Fibroblast of lung (primary cell): ENCODE data around the gene GNAO1. TPM values are rescaled to one million over a fixed set of nuclear protein-coding genes. Genes with fewer than 3 reads are reported as not detected.

ENCODE experiments used
- DNase-seq, 2 donors: peaks; one replicate each; pipeline versions ENCODE4 v3.0.0 to v3.0.0-alpha.2; 2010; ENCODE audit warnings: low read depth in 2 of 2
- H2AFZ ChIP-seq: 2 replicates; pipeline ENCODE4 v1.5.1; 2012; ENCODE audit warnings: low read length, control low read depth, inconsistent platforms
- H3K27ac ChIP-seq: 2 replicates; pipeline ENCODE4 v1.5.1; 2011; ENCODE audit warnings: low read length, control low read depth; ENCODE audit not compliant: insufficient read depth
- H3K27me3 ChIP-seq: 2 replicates; pipeline ENCODE4 v1.5.1; 2011; ENCODE audit warnings: mild to moderate bottlenecking, low read length; ENCODE audit not compliant: control insufficient read depth, insufficient read depth
- H3K36me3 ChIP-seq: 2 replicates; pipeline ENCODE4 v1.5.1; 2011; ENCODE audit warnings: low read length; ENCODE audit not compliant: control insufficient read depth, insufficient read depth
- H3K4me1 ChIP-seq: 2 replicates; pipeline ENCODE4 v1.5.1; 2011; ENCODE audit warnings: low read length; ENCODE audit not compliant: control insufficient read depth, insufficient read depth; ENCODE audit errors: extremely low read depth
- H3K4me2 ChIP-seq: 2 replicates; pipeline ENCODE4 v1.5.1; 2011; ENCODE audit warnings: low read length, control low read depth; ENCODE audit not compliant: insufficient read depth; ENCODE audit errors: extremely low read depth
- H3K4me3 ChIP-seq, 4 experiments: fragments of 200-600 bp in 1 of 4; sonication (generic) in 1 of 4; replicated peaks in 1 of 4; 2 replicates each; pipeline ENCODE4 v1.5.1; 2011 to 2016; ENCODE audit warnings: low read length in 4 of 4, low read depth in 3 of 4, mild to moderate bottlenecking in 3 of 4, control low read depth in 2 of 4, inconsistent platforms in 1 of 4, mixed read lengths in 1 of 4; ENCODE audit not compliant: insufficient read depth in 1 of 4; ENCODE audit errors: control extremely low read depth in 1 of 4
- H3K79me2 ChIP-seq: 2 replicates; pipeline ENCODE4 v1.5.1; 2012; ENCODE audit warnings: mild to moderate bottlenecking, low read length, inconsistent platforms; ENCODE audit not compliant: control insufficient read depth, insufficient read depth
- H3K9ac ChIP-seq: 2 replicates; pipeline ENCODE4 v1.5.1; 2011; ENCODE audit warnings: mild to moderate bottlenecking, low read length, control low read depth; ENCODE audit not compliant: insufficient read depth
- H3K9me3 ChIP-seq: 2 replicates; pipeline ENCODE4 v1.5.1; 2012; ENCODE audit warnings: low read depth, low read length; ENCODE audit not compliant: control insufficient read depth, insufficient read depth
- H4K20me1 ChIP-seq: 2 replicates; pipeline ENCODE4 v1.5.1; 2011; ENCODE audit warnings: low read length; ENCODE audit not compliant: control insufficient read depth, insufficient read depth; ENCODE audit errors: extremely low read depth
- EZH2 ChIP-seq: IDR thresholded peaks from 2 replicates; pipeline ENCODE4 v1.5.1; 2012; ENCODE audit warnings: low read length, control low read depth, mild to moderate bottlenecking; ENCODE audit errors: missing control alignments
- polyA plus RNA-seq, 2 donors: library from polyadenylated mRNA; depleted of rRNA in 1 of 2; stranded (reverse) in 1 of 2; unstranded in 1 of 2; fragments of >200 nt; gene quantifications; 2 replicates each; pipeline ENCODE4 v1.2.1, GENCODE V29; 2011 to 2012; ENCODE audit warnings: missing spikeins in 1 of 2
- total RNA-seq: library from RNA; depleted of rRNA; stranded (reverse); fragments of >200 nt; gene quantifications from 2 replicates; pipeline ENCODE4 v1.2.1, GENCODE V29; 2014
- TF ChIP-seq, protein P1 (sequence below), 2 donors: IDR thresholded peaks in 1 of 2; conservative IDR thresholded peaks in 1 of 2; 1 replicate in 1 of 2; 2 replicates in 1 of 2; pipeline ENCODE4 v1.5.1; 2011 to 2012; ENCODE audit warnings: low read length in 2 of 2, control low read depth in 1 of 2, inconsistent platforms in 1 of 2, low read depth in 1 of 2, mild to moderate bottlenecking in 1 of 2

GNAO1 gene
- total and polyA plus RNA-seq, 2 donors (not counting 1 experiment from before 2014, with no cell fraction given): 0.14 to 0.17 TPM

DNA sequence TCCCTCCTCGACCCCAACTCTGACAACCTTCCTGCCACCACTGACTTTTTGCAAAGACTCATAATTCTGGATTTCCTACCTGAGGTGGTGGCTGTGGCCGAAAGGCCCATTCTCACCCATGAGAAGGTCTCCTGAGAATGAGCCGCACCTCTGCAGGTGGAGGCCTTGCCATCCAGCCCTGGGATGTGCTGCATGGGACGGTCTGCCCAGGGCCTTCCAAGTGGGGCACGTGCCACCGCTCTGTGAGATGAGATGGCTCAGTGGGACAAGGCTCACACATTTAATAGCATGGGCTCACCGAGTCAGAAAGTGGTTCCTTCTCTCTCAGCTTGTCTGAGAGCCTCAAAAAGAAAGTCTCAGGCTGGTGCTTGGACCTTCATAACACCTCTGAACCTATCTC lies 121.3 kb downstream of the GNAO1 start:
- Histone ChIP-seq H3K27ac (no peak overlapping the region), H2AFZ (no peak overlapping the region), H3K79me2 (no peaks in the 10 kb centered on the region), H3K4me2 (no peak overlapping the region), H3K4me1 (no peaks in the 10 kb centered on the region), H3K27me3 (no peaks in the 10 kb centered on the region), H3K9me3 (no peaks in the 10 kb centered on the region), H4K20me1 (no peaks in the 10 kb centered on the region), H3K9ac (peak overlapping the region; percentile 16), H3K36me3 (no peaks in the 10 kb centered on the region), H3K4me3 (no peak overlapping the region)
- no peak for DNase-seq
- TF ChIP-seq, protein P1, sequence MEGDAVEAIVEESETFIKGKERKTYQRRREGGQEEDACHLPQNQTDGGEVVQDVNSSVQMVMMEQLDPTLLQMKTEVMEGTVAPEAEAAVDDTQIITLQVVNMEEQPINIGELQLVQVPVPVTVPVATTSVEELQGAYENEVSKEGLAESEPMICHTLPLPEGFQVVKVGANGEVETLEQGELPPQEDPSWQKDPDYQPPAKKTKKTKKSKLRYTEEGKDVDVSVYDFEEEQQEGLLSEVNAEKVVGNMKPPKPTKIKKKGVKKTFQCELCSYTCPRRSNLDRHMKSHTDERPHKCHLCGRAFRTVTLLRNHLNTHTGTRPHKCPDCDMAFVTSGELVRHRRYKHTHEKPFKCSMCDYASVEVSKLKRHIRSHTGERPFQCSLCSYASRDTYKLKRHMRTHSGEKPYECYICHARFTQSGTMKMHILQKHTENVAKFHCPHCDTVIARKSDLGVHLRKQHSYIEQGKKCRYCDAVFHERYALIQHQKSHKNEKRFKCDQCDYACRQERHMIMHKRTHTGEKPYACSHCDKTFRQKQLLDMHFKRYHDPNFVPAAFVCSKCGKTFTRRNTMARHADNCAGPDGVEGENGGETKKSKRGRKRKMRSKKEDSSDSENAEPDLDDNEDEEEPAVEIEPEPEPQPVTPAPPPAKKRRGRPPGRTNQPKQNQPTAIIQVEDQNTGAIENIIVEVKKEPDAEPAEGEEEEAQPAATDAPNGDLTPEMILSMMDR (conservative IDR thresholded peaks at IDR 0.05 in 1 of 2, IDR thresholded peaks at IDR 0.05 in 1 of 2; ENCODE audit: low read depth in 1 of 2, low read length in 2 of 2): no peak
- no peak for TF ChIP-seq EZH2

GRCh38 chr16:56314244-56314850 lies 123.1 kb downstream of the GNAO1 start:
- H3K9ac ChIP-seq: no peak overlapping the region
- no peak overlapping the region for H2AFZ ChIP-seq
- no peaks in the 10 kb centered on the region for H3K79me2 ChIP-seq
- H4K20me1 ChIP-seq: no peaks in the 10 kb centered on the region
- no peak overlapping the region for H3K4me3 ChIP-seq
- no peak overlapping the region for H3K27ac ChIP-seq
- H3K9me3 ChIP-seq: no peaks in the 10 kb centered on the region
- no peaks in the 10 kb centered on the region for H3K27me3 ChIP-seq
- H3K36me3 ChIP-seq: no peaks in the 10 kb centered on the region
- TF ChIP-seq, protein P1 (conservative IDR thresholded peaks at IDR 0.05 in 1 of 2, IDR thresholded peaks at IDR 0.05 in 1 of 2; ENCODE audit: low read depth in 1 of 2, low read length in 2 of 2): no peak
- TF ChIP-seq EZH2: no peak
- no peak for DNase-seq
- no peaks in the 10 kb centered on the region for H3K4me1 ChIP-seq
- H3K4me2 ChIP-seq: no peak overlapping the region

- no peak for DNase-seq
- Histone ChIP-seq H3K4me1 (no peaks in the 10 kb centered on the region), H3K4me3 (no peak overlapping the region)
Measured at GRCh38 chr16:56315955-56316354, 124.7 kb downstream of the GNAO1 start.

More at GRCh38 chr16:56315955-56316354, 124.7 kb downstream of the GNAO1 start:
- Histone ChIP-seq H4K20me1 (no peaks in the 10 kb centered on the region), H3K27me3 (no peaks in the 10 kb centered on the region), H3K79me2 (no peaks in the 10 kb centered on the region), H2AFZ (no peak overlapping the region), H3K9ac (no peak overlapping the region), H3K27ac (no peak overlapping the region), H3K4me2 (no peak overlapping the region), H3K9me3 (no peaks in the 10 kb centered on the region), H3K36me3 (no peaks in the 10 kb centered on the region)
- TF ChIP-seq EZH2: no peak
- TF ChIP-seq, protein P1 (conservative IDR thresholded peaks at IDR 0.05 in 1 of 2, IDR thresholded peaks at IDR 0.05 in 1 of 2; ENCODE audit: low read depth in 1 of 2, low read length in 2 of 2): no peak
